Pancreas (tissue), 10 donors: ENCODE measurements around the gene KLF17. TPM values are rescaled to one million over a fixed set of nuclear protein-coding genes. Genes with fewer than 3 reads are reported as not detected.

Source experiments
- ATAC-seq, 4 donors: fragments of 200-7000 bp; cut with Tn5 transposase; one replicate each; pipeline versions ENCODE4 v1.8.0 to v1.9.1; 2020; ENCODE audit warnings: mild to moderate bottlenecking in 4 of 4, moderate library complexity in 4 of 4
- DNase-seq, 6 donors: peaks; one replicate each; pipeline ENCODE4 v3.0.0-alpha.2; 2020
- FAIRE-seq: peaks from 2 replicates; lab custom pipeline; 2012; peaks lifted over from hg19 to GRCh38; lab: Jason Lieb, UNC
- H3K27ac ChIP-seq, 4 donors: fragments of 200-600 bp; sonication (generic); 1 replicate in 3 of 4; 2 replicates in 1 of 4; pipeline versions ENCODE4 v1.5.0 to v1.8.0; 2020
- H3K27me3 ChIP-seq, 4 donors: fragments of 200-600 bp; one replicate each; pipeline ENCODE4 v1.8.0; 2021
- H3K36me3 ChIP-seq, 3 donors: fragments of 200-600 bp; sonication (generic) in 1 of 3; one replicate each; pipeline versions ENCODE4 v1.5.0 to v1.8.0; 2020 to 2021
- H3K4me1 ChIP-seq, 3 donors: fragments of 200-600 bp; one replicate each; pipeline ENCODE4 v1.8.0; 2021
- H3K4me3 ChIP-seq, 4 donors: fragments of 200-600 bp; sonication (generic) in 2 of 4; one replicate each; pipeline versions ENCODE4 v1.5.0 to v1.8.0; 2020 to 2021
- H3K9me3 ChIP-seq, 4 donors: fragments of 200-600 bp; one replicate each; pipeline ENCODE4 v1.8.0; 2021
- WGBS, 2 donors: extraction: QIAGEN DNeasy Blood & Tissue Kit; methylation state at CpG; one replicate each; pipeline ENCODE4 v1.1.7; 2013; 5-methylcytosine and 5-hydroxymethylcytosine counted together
- intact Hi-C, 3 donors: fragments of 100-400 bp; cut with DNase I; formaldehyde crosslinking; loops; one replicate each; pipeline versions ENCODE4 v1.11.1 to v1.14.2; 2022
- polyA plus RNA-seq, 2 donors: library from polyadenylated mRNA; stranded (reverse); fragments of 200-250 nt; gene quantifications; one replicate each; pipeline ENCODE4 v1.2.3, GENCODE V29; 2013
- total RNA-seq, 6 donors: library from RNA; stranded (reverse); fragmentation: NEBNext Ultra II Directional in 4 of 6; extraction: Animal tissue kit (Norgen Biotek cat#: 25700) in 4 of 6; gene quantifications; one replicate each; pipeline versions ENCODE4 v1.2.1 to v1.2.4, GENCODE V29; 2021 to 2023
- TF ChIP-seq, protein P1 (sequence below), 4 donors: fragments of 200-600 bp; sonication (generic) in 3 of 4; IDR thresholded peaks; one replicate each; pipeline versions ENCODE4 v1.5.0 to v1.8.0; 2021; ENCODE audit warnings: antibody characterized with exemption in 4 of 4
- donor health status: healthy with polysubstance abuse.
- donor health status: DM: no; HTN: no; CAD: no; lungs with moderate emphysema.
- donor health status: DM: no; HTN: no; CAD: no.
- donor health status: control.
- donor health status: control.
- donor health status: Bipolar disorder and iron deficiency.
- donor health status: DM: yes; HTN: yes; CAD: no.
- donor health status: DM: no; HTN: no; CAD: no.
- donor health status: DM: no; HTN: no; CAD: no.
- donor health status: DM: yes; HTN: yes; CAD: no.

The KLF17 gene
- total and polyA plus RNA-seq, 8 donors: 0.12 TPM; not detected in 7

DNA sequence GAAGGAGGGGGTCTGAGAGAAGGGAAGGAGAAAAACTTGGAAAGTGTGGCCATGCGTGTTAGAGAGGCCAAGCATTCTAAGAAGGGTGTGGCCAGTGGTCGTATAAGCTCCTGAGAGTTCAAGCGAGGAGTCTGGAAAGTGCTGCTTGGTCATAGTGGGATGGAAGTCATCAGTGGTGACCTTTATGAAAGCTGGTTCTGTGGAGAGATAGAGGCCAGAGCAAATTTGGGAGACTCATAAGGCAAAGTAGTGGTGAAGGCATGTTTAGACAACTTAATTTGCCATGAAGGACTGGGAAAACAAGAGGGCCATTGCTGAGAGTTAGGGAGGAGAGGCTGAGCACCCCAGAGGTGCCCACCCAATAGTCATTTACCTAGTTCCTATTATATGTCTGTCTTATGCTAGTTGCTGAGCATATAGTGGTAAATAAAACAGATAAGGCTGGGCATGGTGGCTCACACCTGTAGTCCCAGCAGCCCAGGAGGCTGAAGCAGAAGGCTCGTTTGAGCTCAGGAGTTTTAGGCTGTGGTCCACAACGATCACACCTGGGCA is 1.9 kb downstream of the KLF17 start:
- no peak for DNase-seq
- no peak overlapping the region for H3K27ac ChIP-seq
- no peak for FAIRE-seq
- H3K9me3 ChIP-seq: no peaks in the 10 kb centered on the region
- no peaks in the 10 kb centered on the region for H3K4me1 ChIP-seq
- 68 to 89% methylated on average over 5 of the region's 5 CpGs for WGBS, 2 donors
- H3K36me3 ChIP-seq: no peaks in the 10 kb centered on the region
- no peak for ATAC-seq
- TF ChIP-seq, protein P1, sequence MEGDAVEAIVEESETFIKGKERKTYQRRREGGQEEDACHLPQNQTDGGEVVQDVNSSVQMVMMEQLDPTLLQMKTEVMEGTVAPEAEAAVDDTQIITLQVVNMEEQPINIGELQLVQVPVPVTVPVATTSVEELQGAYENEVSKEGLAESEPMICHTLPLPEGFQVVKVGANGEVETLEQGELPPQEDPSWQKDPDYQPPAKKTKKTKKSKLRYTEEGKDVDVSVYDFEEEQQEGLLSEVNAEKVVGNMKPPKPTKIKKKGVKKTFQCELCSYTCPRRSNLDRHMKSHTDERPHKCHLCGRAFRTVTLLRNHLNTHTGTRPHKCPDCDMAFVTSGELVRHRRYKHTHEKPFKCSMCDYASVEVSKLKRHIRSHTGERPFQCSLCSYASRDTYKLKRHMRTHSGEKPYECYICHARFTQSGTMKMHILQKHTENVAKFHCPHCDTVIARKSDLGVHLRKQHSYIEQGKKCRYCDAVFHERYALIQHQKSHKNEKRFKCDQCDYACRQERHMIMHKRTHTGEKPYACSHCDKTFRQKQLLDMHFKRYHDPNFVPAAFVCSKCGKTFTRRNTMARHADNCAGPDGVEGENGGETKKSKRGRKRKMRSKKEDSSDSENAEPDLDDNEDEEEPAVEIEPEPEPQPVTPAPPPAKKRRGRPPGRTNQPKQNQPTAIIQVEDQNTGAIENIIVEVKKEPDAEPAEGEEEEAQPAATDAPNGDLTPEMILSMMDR (IDR thresholded peaks at IDR 0.05): no peak
- H3K4me3 ChIP-seq: no peak overlapping the region
- intact Hi-C loops: no loop called here
- H3K27me3 ChIP-seq: no peaks in the 10 kb centered on the region

DNA sequence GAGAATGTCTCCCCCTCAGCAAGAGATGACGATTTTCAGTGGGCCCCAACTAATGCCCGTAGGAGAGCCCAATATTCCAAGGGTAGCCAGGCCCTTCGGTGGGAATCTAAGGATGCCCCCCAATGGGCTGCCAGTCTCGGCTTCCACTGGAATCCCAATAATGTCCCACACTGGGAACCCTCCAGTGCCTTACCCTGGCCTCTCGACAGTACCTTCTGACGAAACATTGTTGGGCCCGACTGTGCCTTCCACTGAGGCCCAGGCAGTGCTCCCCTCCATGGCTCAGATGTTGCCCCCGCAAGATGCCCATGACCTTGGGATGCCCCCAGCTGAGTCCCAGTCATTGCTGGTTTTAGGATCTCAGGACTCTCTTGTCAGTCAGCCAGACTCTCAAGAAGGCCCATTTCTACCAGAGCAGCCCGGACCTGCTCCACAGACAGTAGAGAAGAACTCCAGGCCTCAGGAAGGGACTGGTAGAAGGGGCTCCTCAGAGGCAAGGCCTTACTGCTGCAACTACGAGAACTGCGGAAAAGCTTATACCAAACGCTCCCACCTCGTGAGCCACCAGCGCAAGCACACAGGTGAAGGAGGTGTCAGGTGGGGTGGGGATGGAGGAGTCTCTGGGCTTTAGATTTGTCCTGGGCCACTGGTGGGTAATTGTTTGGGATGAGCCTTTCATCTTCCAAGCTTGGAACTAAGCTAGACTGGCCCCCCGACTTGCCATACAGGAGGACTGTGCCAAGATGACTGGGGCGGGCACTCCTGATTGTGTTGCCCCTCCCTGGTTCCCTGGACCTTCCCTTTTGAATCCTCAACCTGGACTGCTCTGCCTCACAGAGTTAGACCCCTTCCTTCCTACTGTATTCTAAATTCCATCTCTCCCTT is 11.2 kb downstream of the KLF17 start:
- Histone ChIP-seq H3K27me3 (no peaks in the 10 kb centered on the region), H3K4me3 (no peak overlapping the region), H3K27ac (no peak overlapping the region), H3K4me1 (no peaks in the 10 kb centered on the region), H3K9me3 (no peaks in the 10 kb centered on the region), H3K36me3 (no peaks in the 10 kb centered on the region)
- DNase-seq (no peak), FAIRE-seq (no peak), ATAC-seq (no peak)
- intact Hi-C loops: no loop called here
- TF ChIP-seq, protein P1 (IDR thresholded peaks at IDR 0.05): no peak
- 84 to 86% methylated on average over 16 of the region's 16 CpGs for WGBS, 2 donors

DNA sequence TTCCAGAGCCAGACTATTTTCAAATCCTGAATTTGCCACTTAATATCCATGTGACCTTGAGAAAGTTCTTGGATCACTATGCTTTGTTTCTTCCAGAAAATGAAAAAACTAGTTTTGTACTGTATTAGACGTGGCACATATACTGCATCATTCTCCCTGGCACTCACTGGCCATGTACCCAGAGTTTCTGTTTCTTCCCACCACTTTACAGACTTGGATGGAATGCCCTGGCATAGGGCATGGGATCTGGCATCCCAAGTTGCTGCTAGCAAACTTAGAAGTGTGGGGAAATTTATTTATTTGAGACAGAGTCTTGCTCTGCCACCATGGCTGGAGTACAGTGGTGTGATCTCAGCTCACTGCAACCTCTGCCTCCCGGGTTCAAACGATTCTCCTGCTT is 12.8 kb downstream of the KLF17 start:
- Histone ChIP-seq H3K9me3 (no peaks in the 10 kb centered on the region), H3K27ac (no peak overlapping the region), H3K4me1 (no peaks in the 10 kb centered on the region), H3K27me3 (no peaks in the 10 kb centered on the region), H3K36me3 (no peaks in the 10 kb centered on the region), H3K4me3 (no peak overlapping the region)
- intact Hi-C loops: no loop called here
- FAIRE-seq (no peak), ATAC-seq (no peak), DNase-seq (no peak)
- WGBS, 2 donors: 81 to 83% methylated on average over 3 of the region's 3 CpGs
- TF ChIP-seq, protein P1 (IDR thresholded peaks at IDR 0.05): no peak

GRCh38 chr1:44134071-44134920 is 15.7 kb downstream of the KLF17 start:
- WGBS, 2 donors: 81 to 95% methylated on average over 19 of the region's 19 CpGs
- Histone ChIP-seq H3K36me3 (no peaks in the 10 kb centered on the region), H3K4me1 (no peaks in the 10 kb centered on the region), H3K27ac (no peak overlapping the region), H3K9me3 (no peaks in the 10 kb centered on the region), H3K27me3 (no peaks in the 10 kb centered on the region), H3K4me3 (no peak overlapping the region)
- ATAC-seq: no peak
- intact Hi-C loops: no loop called here
- FAIRE-seq: no peak
- DNase-seq: no peak
- TF ChIP-seq, protein P1 (IDR thresholded peaks at IDR 0.05): no peak
